C4-2B (cell line): Measurements from ENCODE around the gene MYL10.

Source experiments
- ZFX ChIP-seq: fragments of 450-650 bp; IDR thresholded peaks from 2 replicates; pipeline ENCODE4 v1.6.1; 2017
- TF ChIP-seq, protein P1 (sequence below): fragments of 450-650 bp; conservative IDR thresholded peaks from 2 replicates; pipeline ENCODE4 v1.5.1; 2017; ENCODE audit warnings: mild to moderate bottlenecking

GRCh38 chr7:101581891-101582290 lies 47.2 kb downstream of the MYL10 start:
- TF ChIP-seq, protein P1, sequence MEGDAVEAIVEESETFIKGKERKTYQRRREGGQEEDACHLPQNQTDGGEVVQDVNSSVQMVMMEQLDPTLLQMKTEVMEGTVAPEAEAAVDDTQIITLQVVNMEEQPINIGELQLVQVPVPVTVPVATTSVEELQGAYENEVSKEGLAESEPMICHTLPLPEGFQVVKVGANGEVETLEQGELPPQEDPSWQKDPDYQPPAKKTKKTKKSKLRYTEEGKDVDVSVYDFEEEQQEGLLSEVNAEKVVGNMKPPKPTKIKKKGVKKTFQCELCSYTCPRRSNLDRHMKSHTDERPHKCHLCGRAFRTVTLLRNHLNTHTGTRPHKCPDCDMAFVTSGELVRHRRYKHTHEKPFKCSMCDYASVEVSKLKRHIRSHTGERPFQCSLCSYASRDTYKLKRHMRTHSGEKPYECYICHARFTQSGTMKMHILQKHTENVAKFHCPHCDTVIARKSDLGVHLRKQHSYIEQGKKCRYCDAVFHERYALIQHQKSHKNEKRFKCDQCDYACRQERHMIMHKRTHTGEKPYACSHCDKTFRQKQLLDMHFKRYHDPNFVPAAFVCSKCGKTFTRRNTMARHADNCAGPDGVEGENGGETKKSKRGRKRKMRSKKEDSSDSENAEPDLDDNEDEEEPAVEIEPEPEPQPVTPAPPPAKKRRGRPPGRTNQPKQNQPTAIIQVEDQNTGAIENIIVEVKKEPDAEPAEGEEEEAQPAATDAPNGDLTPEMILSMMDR: no peak
- TF ChIP-seq ZFX: no peak
